ENCODE results near the gene FKRP.
"Not testable (repeated sequence)": the region's sequence is repeated elsewhere in the genome, so short reads cannot be mapped to it uniquely, and the experiment has no call there.

FKRP gene

GRCh38 chr19:46762245-46762890 is 16.5 kb downstream of the FKRP start:
- in situ Hi-C loops (cut with HindIII; ENCODE audit: low sequenced_read_pairs), result no loop called here

GRCh38 chr19:46764817-46765291 is 19.0 kb downstream of the FKRP start:
- no peak overlapping the region for H3K4me3 ChIP-seq (ENCODE audit: low read depth, low read length)
- no peak for DNase-seq (ENCODE audit: low read depth)
- TF ChIP-seq CTCF (IDR thresholded peaks at IDR 0.05; ENCODE audit: low read depth, low read length, missing control alignments), result no peak
- in situ Hi-C loops (cut with HindIII; ENCODE audit: low sequenced_read_pairs), result no loop called here

More at GRCh38 chr19:46762245-46762890, 16.5 kb downstream of the FKRP start:
- no peak overlapping the region for H3K4me3 ChIP-seq (ENCODE audit: low read depth, low read length)
- DNase-seq (ENCODE audit: low read depth), result no peak
- TF ChIP-seq CTCF (IDR thresholded peaks at IDR 0.05; ENCODE audit: low read depth, low read length, missing control alignments), result no peak

- in situ Hi-C loops (cut with HindIII; ENCODE audit: low sequenced_read_pairs), result no loop called here
- H3K4me3 ChIP-seq (ENCODE audit: low read depth, low read length), result no peak overlapping the region
- DNase-seq (ENCODE audit: low read depth), result no peak
- TF ChIP-seq CTCF (IDR thresholded peaks at IDR 0.05; ENCODE audit: low read depth, low read length, missing control alignments), result peak; percentile 70
These were observed 20.9 kb downstream of the FKRP start for GRCh38 chr19:46766569-46767317.

GRCh38 chr19:46768746-46769145 is 22.9 kb downstream of the FKRP start:
- H3K4me3 ChIP-seq (ENCODE audit: low read depth, low read length); in situ Hi-C loops (cut with HindIII; ENCODE audit: low sequenced_read_pairs); DNase-seq (ENCODE audit: low read depth): not testable (repeated sequence)

GRCh38 chr19:46772170-46773017 is 26.5 kb downstream of the FKRP start:
- no peak for DNase-seq (ENCODE audit: low read depth)
- no peak for TF ChIP-seq CTCF (IDR thresholded peaks at IDR 0.05; ENCODE audit: low read depth, low read length, missing control alignments)
- no peak overlapping the region for H3K4me3 ChIP-seq (ENCODE audit: low read depth, low read length)
- in situ Hi-C loops (cut with HindIII; ENCODE audit: low sequenced_read_pairs), result no loop called here

GRCh38 chr19:46773018-46773399 is 27.2 kb downstream of the FKRP start:
- DNase-seq (ENCODE audit: low read depth), result no peak
- H3K4me3 ChIP-seq (ENCODE audit: low read depth, low read length), result no peak overlapping the region
- in situ Hi-C loops (cut with HindIII; ENCODE audit: low sequenced_read_pairs), result no loop called here
- TF ChIP-seq CTCF (IDR thresholded peaks at IDR 0.05; ENCODE audit: low read depth, low read length, missing control alignments), result no peak

Measured in astrocyte of the cerebellum (primary cell).